GM19452 (cell line): Measurements from ENCODE around the gene APBA1.
"Not testable (repeated sequence)": the region's sequence is repeated elsewhere in the genome, so short reads cannot be mapped to it uniquely, and the experiment has no call there.

Experiments
- ATAC-seq: cut with Tn5 transposase; IDR thresholded peaks from one replicate; pipeline ENCODE4 v1.9.1; 2021; ENCODE audit not compliant: unreplicated experiment

Gene APBA1

GRCh38 chr9:69412741-69413150, 259.4 kb downstream of the APBA1 start:
- ATAC-seq = no peak

DNA sequence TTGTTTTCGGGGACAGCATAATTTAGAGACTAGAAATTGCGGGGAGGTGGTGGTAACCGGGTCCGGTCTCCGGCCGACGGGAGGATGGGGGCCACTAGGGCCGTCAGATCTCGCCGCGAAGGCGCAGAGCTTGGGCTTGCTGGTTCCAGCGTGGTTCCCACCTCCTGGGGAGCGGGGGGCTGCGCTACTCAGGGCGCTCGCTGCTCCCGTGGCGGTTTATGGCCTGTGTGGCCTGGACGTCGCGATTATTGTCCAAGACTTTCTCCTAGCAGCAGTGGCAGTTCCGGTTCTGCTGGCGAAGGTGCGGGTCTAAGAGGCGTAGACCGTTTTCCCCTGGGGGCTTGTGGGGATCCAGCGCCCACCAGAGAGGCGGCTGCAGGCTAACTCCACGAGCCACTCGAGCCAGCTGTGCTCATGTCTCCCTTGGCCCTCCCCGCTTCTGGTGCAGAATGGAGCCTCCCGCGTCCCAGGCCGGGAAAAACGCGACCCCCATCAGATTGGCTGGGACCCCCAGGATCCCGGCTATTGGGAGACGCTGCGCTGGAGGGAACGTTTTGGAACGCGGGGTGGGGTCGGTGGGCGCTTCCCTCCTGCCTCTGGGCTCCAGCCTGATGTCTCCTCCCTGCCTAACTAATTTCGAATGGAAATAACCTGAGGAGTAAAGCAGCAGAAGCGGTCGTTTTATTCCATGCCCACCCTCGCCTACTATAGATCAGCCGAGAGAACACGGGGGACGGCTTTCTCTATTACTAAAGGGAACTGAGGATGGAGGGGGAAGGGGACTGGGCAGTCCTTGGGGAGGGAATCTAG, 260.0 kb downstream of the APBA1 start:
- ATAC-seq = no peak

DNA sequence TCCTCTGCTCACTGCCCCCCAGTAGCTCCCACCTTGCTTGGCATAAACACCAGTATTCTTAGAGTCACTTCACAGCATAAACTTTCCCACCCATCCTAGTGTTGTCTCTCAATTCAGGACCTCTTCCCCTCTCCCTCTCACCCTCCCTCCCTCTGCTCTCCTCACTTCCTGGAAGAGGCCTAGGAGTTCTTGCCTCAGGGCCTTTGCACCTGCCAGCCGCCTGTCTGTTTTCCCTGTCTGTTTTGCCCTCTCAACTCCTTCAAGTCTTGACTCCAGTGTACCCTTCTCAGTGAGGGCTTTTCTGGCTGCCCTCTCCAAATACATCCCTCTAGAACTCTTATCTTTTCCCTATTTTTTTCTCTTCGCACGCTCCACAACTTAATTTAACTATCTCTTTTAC, 260.9 kb downstream of the APBA1 start:
- ATAC-seq = no peak

DNA sequence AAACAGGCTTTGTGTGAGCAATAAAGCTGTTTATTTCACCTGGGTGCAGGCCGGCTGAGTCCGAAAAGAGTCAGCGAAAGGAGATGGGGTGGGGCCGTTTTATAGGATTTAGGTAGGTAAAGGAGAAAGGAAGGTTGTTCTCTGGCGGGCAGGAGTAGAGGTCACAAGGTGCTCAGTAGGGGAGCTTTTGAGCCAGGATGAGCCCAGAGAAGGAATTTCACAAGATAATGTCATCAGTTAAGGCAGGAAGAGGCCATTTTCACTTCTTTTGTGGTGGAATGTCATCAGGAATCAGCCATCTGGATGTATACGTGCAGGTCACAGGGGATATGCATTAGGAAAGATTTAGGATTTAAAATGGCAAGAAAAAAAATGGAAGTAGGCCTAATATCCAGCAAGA, 262.2 kb downstream of the APBA1 start:
- not testable (repeated sequence) for ATAC-seq

DNA sequence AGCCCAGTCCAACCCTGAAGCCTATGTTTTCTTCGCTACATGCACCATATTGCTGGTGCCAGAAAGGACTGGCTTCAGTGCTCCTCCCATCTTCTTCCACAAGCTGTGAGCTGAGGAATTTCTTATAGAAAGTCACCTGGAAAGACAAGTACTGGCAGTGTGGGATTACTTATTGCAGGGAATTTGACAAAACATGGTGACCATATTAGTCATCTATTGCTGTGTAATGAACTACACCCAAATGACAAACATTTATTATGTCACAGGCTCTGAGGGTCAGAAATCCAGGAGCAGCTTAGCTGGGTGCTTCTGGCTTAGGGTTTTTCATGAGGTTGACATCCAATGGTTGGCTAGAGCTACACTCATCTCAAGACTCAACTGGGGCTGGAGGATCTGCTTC, 271.7 kb downstream of the APBA1 start:
- ATAC-seq = no peak

GRCh38 chr9:69397384-69398214, 274.6 kb downstream of the APBA1 start:
- no peak for ATAC-seq

DNA sequence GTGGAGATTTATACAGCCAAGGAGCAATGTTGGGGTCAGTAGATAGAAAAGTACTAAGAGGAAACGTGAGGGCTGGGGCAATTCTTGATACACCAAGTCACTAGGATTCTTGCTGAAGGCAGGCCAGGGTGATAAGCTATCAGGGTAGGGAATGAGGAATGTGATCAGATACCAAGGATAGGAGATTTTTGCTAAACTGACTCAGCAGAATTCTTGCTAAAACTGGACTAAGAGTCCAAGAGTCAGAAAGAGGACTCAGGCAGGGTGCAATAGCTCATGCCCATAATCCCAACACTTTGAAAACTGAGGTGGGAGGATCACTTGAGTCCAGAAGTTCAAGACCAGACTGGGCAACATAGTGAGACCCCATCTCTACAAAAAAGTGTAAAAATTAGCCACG, 275.4 kb downstream of the APBA1 start:
- ATAC-seq = no peak

DNA sequence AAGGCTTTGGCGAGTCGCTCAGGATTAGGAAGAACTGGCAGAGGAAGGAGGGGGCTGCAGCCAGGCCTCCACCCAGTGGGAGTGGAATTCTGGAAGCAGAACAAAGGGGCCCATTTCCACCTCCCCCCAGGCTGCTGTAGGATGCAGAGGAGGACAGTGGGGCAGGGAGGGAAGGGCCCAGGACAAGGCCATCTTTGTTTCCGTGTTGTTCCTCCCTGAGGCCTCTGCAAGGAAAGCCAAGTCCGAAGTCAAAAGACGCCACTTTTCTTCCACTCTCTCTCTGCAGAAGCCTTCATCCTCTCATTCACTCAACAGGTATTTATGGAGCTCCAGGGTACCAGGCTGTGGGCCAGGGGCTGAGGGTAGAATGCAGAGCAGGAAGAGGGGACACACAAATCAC, 276.5 kb downstream of the APBA1 start:
- ATAC-seq = no peak

DNA sequence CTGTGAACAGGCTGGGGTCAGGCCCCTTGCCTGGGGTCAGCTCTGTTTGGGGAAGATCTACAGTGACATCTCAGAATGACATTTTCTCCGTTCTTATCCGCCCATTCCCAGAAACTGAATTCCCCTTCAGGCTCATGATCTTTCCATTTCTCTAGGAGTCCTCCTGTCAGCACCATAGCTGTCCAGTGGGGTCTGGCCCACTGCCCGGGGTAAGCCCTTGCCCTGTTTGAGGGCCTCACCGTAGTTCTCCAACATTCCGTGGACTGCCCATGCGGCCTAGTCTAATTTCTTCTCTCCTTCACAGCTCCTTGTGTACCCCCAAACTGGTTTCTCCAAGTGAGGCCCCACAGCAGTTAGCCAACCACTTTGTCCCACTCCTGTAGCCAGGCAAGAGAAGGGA, 278.7 kb downstream of the APBA1 start:
- ATAC-seq = no peak

DNA sequence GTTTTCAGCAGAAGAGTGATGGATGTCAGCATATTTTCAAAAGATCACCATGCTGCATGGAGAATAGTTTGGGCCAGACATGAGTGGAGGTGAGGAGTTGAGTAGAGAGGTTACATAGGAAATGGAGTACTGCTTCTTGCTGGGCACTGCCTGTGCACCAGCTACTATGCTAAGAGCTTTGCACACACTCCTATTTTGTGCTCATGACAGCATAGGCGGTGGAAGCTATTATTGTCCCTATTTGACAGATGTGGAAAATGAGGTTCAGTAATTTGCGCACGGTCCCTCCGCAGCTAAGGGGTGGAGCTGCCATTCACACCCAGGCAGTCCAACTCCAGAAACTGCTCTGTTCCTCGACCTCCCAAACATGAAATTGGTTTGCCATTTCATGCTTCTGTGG, 279.3 kb downstream of the APBA1 start:
- ATAC-seq = no peak

GRCh38 chr9:69391946-69392345, 280.2 kb downstream of the APBA1 start:
- ATAC-seq = no peak

DNA sequence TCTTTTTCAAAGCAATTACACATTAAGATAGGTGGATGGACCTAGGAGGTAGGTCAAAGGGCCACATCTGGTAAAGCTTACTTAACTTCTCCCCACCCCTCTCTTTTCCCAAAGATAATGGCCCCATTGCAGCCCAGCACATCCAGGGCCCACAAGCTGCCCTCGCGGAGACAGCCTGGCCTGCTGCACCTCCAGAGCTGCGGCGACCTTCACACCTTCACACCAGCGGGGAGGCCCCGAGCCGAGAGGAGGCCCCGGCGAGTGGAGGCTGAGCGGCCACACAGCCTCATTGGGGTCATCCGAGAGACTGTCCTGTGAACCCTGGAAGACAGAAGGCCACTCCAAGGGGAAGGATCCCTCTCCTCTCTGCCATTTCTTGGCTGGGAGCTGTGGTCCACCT, 280.7 kb downstream of the APBA1 start:
- no peak for ATAC-seq

GRCh38 chr9:69389437-69389995, 282.7 kb downstream of the APBA1 start:
- no peak for ATAC-seq

GRCh38 chr9:69388596-69388995, 283.6 kb downstream of the APBA1 start:
- ATAC-seq = no peak

- no peak for ATAC-seq
Observed at GRCh38 chr9:69386651-69387050, 285.5 kb downstream of the APBA1 start.

- ATAC-seq = no peak
Observed at GRCh38 chr9:69385581-69386033, 286.6 kb downstream of the APBA1 start.

DNA sequence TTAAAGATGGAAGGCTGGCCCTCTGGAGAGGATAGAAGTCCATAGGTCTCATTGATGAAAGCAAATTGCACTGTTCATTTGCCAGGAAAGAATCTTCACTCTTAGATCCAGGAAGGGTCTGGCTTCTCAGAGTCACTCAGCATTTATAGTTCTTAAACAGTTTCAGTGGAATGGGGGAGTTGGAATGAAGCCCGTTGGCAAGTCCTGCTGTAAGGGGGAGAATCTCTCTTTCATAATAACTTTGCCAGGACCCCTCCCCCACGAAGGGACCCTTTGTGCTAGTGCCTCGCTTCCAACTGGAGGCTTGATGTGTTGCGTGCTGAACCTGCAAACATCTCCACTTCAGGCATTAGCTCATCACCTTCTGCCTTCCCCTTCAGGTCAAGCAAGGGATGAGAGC, 290.0 kb downstream of the APBA1 start:
- ATAC-seq = no peak

- no peak for ATAC-seq
Observed at GRCh38 chr9:69380811-69381210, 291.4 kb downstream of the APBA1 start.

- no peak for ATAC-seq
Observed at GRCh38 chr9:69380301-69380700, 291.9 kb downstream of the APBA1 start.

DNA sequence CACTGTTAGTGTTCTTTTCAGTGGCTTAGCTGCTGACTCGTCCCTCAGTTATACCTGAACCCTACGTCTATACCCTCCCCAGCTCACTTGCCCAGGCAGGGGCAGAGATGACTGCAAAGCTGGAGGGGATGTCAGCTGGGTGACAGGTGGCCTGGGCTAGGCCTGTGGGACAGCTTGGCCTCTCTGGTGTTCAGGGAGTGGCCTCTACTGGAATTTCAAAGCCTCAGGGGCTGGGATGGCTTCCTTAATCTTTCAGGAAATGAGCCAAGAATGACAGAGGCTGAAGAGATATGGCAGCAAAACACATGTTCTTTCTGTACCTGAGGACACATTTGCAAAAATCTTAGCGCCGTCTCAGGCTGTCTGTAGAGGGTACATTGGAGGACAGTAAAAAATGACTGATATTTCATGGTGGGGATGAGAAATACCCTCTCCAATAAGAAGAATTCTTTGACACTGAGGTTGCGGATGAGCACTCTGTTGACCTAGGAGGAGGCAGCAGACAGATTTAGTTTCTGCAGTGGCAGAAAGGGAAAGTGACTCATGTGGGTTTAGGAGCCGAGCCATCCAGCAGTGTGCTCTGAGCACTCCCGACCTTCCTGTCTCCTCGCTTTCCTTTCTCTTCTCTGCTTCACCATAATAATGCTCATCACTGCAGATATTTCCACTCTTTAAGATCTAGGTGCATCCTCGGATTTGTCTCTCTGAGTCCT, 292.7 kb downstream of the APBA1 start:
- no peak for ATAC-seq

GRCh38 chr9:69377981-69378380, 294.2 kb downstream of the APBA1 start:
- ATAC-seq = no peak
